GM12878 (cell line): ENCODE measurements around the gene EBF3. TPM values are rescaled to one million over a fixed set of nuclear protein-coding genes. Genes with fewer than 3 reads are reported as not detected.

Source experiments
- ATAC-seq: fragments of 200-7000 bp; cut with Tn5 transposase; 3 replicates; pipeline ENCODE4 v1.9.1; 2020; ENCODE audit warnings: mild to moderate bottlenecking, moderate library complexity
- BruUV-seq: library from RNA; stranded (reverse); fragments of 400-500 nt; replicated peaks from 2 replicates; lab custom pipeline; 2021; lab: Mats Ljungman, UMichigan
- CTCF ChIA-PET: fragments of 300-600 bp; sonication (Branson Sonifier 250); formaldehyde crosslinking; extraction: SDS; loops from one replicate; lab custom pipeline; 2021; ENCODE audit warnings: inconsistent platforms; lab: Yijun Ruan, JAX
- POLR2A ChIA-PET: fragments of 350-600 bp; formaldehyde crosslinking; extraction: SDS; loops from one replicate; lab custom pipeline; 2021; ENCODE audit warnings: inconsistent platforms; lab: Charles Lee
- RAD21 ChIA-PET: fragments of 300-600 bp; sonication (Branson Sonifier 250); formaldehyde crosslinking; loops from one replicate; lab custom pipeline; 2023; ENCODE audit warnings: antibody characterized with exemption; ENCODE audit not compliant: unreplicated experiment; lab: Charles Lee
- SMC1A ChIA-PET: fragments of 300-600 bp; sonication (Branson Sonifier 250); formaldehyde crosslinking; loops from one replicate; lab custom pipeline; 2023; ENCODE audit not compliant: unreplicated experiment, uncharacterized antibody; lab: Charles Lee
- DNase-seq: peaks from one replicate; pipeline ENCODE4 v3.0.0-alpha.2; 2011; ENCODE audit warnings: low read depth, low spot score
- FAIRE-seq: peaks from 3 replicates; lab custom pipeline; 2011; peaks lifted over from hg19 to GRCh38; lab: Jason Lieb, UNC
- H2AFZ ChIP-seq: 2 replicates; pipeline ENCODE4 v1.6.0; 2011; ENCODE audit warnings: low read depth, low read length, control low read depth; ENCODE audit not compliant: control insufficient read depth
- H3K27ac ChIP-seq: 2 replicates; pipeline ENCODE4 v1.5.1; 2011; ENCODE audit warnings: control low read depth; ENCODE audit not compliant: control insufficient read depth, insufficient read depth
- H3K27me3 ChIP-seq, 2 experiments: replicated peaks in 1 of 2; 2 replicates each; pipeline versions ENCODE4 v1.6.0 to v1.6.1; 2011; ENCODE audit warnings: low read length in 1 of 2; ENCODE audit not compliant: control insufficient read depth in 2 of 2, insufficient read depth in 2 of 2
- H3K36me3 ChIP-seq, 2 experiments: 2 replicates each; pipeline ENCODE4 v1.5.1; 2011; ENCODE audit warnings: low read length in 1 of 2; ENCODE audit not compliant: control insufficient read depth in 2 of 2, insufficient read depth in 2 of 2
- H3K4me1 ChIP-seq: 2 replicates; pipeline ENCODE4 v1.6.1; 2011; ENCODE audit warnings: mild to moderate bottlenecking, low read length, moderate library complexity, mixed read lengths; ENCODE audit not compliant: control insufficient read depth, insufficient read depth
- H3K4me2 ChIP-seq: 2 replicates; pipeline ENCODE4 v1.6.0; 2011; ENCODE audit warnings: control low read depth; ENCODE audit not compliant: control insufficient read depth, insufficient read depth
- H3K4me3 ChIP-seq: fragments of 200-600 bp; sonication (generic); 2 replicates; pipeline ENCODE4 v1.5.1; 2016
- H3K79me2 ChIP-seq: 2 replicates; pipeline ENCODE4 v1.6.0; 2011; ENCODE audit warnings: low read length; ENCODE audit not compliant: control insufficient read depth, insufficient read depth
- H3K9ac ChIP-seq: 2 replicates; pipeline ENCODE4 v1.8.0; 2011; ENCODE audit warnings: low read length, control low read depth, mixed read lengths; ENCODE audit not compliant: control insufficient read depth, insufficient read depth
- H3K9me3 ChIP-seq: replicated peaks from 3 replicates; pipeline ENCODE4 v1.5.1; 2011; ENCODE audit warnings: mild to moderate bottlenecking, low read length; ENCODE audit not compliant: control insufficient read depth, insufficient read depth
- H4K20me1 ChIP-seq: 2 replicates; pipeline ENCODE4 v1.6.0; 2011; ENCODE audit not compliant: control insufficient read depth, insufficient read depth
- MEF2A ChIP-seq: IDR thresholded peaks from 2 replicates; pipeline ENCODE4 v1.6.1; 2011; ENCODE audit warnings: low read depth, mild to moderate bottlenecking, low read length, moderate library complexity; ENCODE audit not compliant: insufficient read depth
- MYC ChIP-seq: IDR thresholded peaks from 2 replicates; pipeline ENCODE4 v1.6.1; 2011; ENCODE audit warnings: mild to moderate bottlenecking, low read length, moderate library complexity, inconsistent platforms; ENCODE audit not compliant: insufficient read depth, insufficient replicate concordance, insufficient read length, severe bottlenecking
- POLR2AphosphoS5 ChIP-seq: IDR thresholded peaks from 2 replicates; pipeline ENCODE4 v1.6.1; 2011; ENCODE audit warnings: mild to moderate bottlenecking, low read length, inconsistent platforms
- SMAD1 ChIP-seq: fragments of 450-650 bp; IDR thresholded peaks from 2 replicates; pipeline ENCODE4 v1.6.1; 2018; ENCODE audit warnings: mild to moderate bottlenecking, low read depth; ENCODE audit not compliant: partially characterized antibody
- TARDBP ChIP-seq: IDR thresholded peaks from 2 replicates; pipeline ENCODE4 v1.6.1; 2016; ENCODE audit warnings: borderline replicate concordance
- ZNF217 ChIP-seq: fragments of 450-650 bp; IDR thresholded peaks from 2 replicates; pipeline ENCODE4 v1.6.1; 2017; ENCODE audit warnings: antibody characterized with exemption, mild to moderate bottlenecking
- ZNF274 ChIP-seq: IDR thresholded peaks from one replicate; pipeline ENCODE4 v1.8.0; 2011; ENCODE audit not compliant: insufficient read length, insufficient read depth
- ZNF687 ChIP-seq: fragments of 450-650 bp; IDR thresholded peaks from 2 replicates; pipeline ENCODE4 v1.6.1; 2017; ENCODE audit warnings: mild to moderate bottlenecking, moderate library complexity
- WGBS: methylation state at CpG from one replicate; pipeline ENCODE4 v1.1.6; 2016; ENCODE audit warnings: low lambda C conversion rate; ENCODE audit not compliant: insufficient replicate concordance, insufficient coverage; ENCODE audit errors: missing lambda C conversion rate; 5-methylcytosine and 5-hydroxymethylcytosine counted together
- in situ Hi-C: fragments of 300-500 bp; cut with MboI; formaldehyde crosslinking; loops from 9 replicates; pipeline ENCODE4 v1.14.3; 2018; ENCODE audit warnings: mixed read lengths
- intact Hi-C: fragments of 100-400 bp; cut with micrococcal nuclease; formaldehyde crosslinking; loops from one replicate; pipeline ENCODE4 v1.14.2; 2022; ENCODE audit not compliant: unreplicated experiment
- polyA plus RNA-seq, 11 experiments: library from polyadenylated mRNA; depleted of rRNA in 4 of 11; unstranded in 6 of 11; stranded (reverse) in 5 of 11; fragments of >200 nt; fragmentation: Nextera tagmentation in 4 of 11; fragmentation: Illumina TruSeq in 1 of 11; extraction: Ambion mirVana in 4 of 11; extraction: Trizol in 1 of 11; gene quantifications; 1 replicate in 1 of 11; 2 replicates in 10 of 11; pipeline versions ENCODE4 v1.2.1 to v1.2.3, GENCODE V29; 2011 to 2016; ENCODE audit warnings: inconsistent platforms in 2 of 11, missing spikeins in 2 of 11, low read depth in 1 of 11
- total RNA-seq, 4 experiments: library from RNA; depleted of rRNA in 3 of 4; stranded (reverse); fragments of >200 nt in 3 of 4; fragmentation: Illumina TruSeq in 1 of 4; extraction: Trizol in 1 of 4; gene quantifications; 2 replicates each; pipeline versions ENCODE4 v1.2.1 to v1.2.3, GENCODE V29; 2013 to 2021

The EBF3 gene
- total and polyA plus RNA-seq, 10 of the 15 experiments (the other 5 are each of a cell fraction or from before 2014, with no cell fraction given), result not detected

- TF ChIP-seq ZNF687 (no peak), ZNF217 (no peak)
Measured at GRCh38 chr10:129848696-129849451, 115.2 kb downstream of the EBF3 start (continued).

- DNase-seq (no peak), ATAC-seq (no peak), FAIRE-seq (no peak)
- Histone ChIP-seq H3K27me3 (no peaks in the 10 kb centered on the region), H3K4me3 (no peak overlapping the region), H3K27ac (no peak overlapping the region), H3K4me2 (no peak overlapping the region), H3K9me3 (no peaks in the 10 kb centered on the region), H4K20me1 (no peaks in the 10 kb centered on the region), H3K4me1 (no peaks in the 10 kb centered on the region), H3K9ac (no peak overlapping the region), H3K36me3 (no peaks in the 10 kb centered on the region), H3K79me2 (no peaks in the 10 kb centered on the region), H2AFZ (no peak overlapping the region)
- no peak for TF ChIP-seq MYC
- TF ChIP-seq MEF2A, result no peak
- TF ChIP-seq ZNF274, result no peak
- no peak for TF ChIP-seq SMAD1
- TF ChIP-seq TARDBP, result no peak
- TF ChIP-seq POLR2AphosphoS5, result no peak
- intact Hi-C loops (no loop called here), in situ Hi-C loops (no loop called here)
- 56% methylated on average over 18 of the region's 18 CpGs for WGBS
- no TSS peak for BruUV-seq
- ChIA-PET SMC1A (interaction anchor here (0.6 to 1.1 kb wide), 2 partner anchors 72 to 279 kb away, joined by 3 read pairs; no protein-coding TSS in a partner anchor), CTCF (interaction anchor here (0.6 kb wide), 1 partner anchor 193 kb away, joined by 3 read pairs; no protein-coding TSS in a partner anchor), RAD21 (no interaction called here), POLR2A (no interaction called here)
Measured at GRCh38 chr10:129847741-129848483, 116.2 kb downstream of the EBF3 start.
